GM19193 (cell line): ENCODE data around the gene DSCAM.

ENCODE experiments used
- POLR2A ChIP-seq: IDR thresholded peaks from 4 replicates; pipeline ENCODE4 v1.6.1; 2011; ENCODE audit not compliant: insufficient read depth, insufficient read length; ENCODE audit errors: extremely low read depth

DSCAM gene

GRCh38 chr21:40759061-40759460 is 87.9 kb downstream of the DSCAM start:
- TF ChIP-seq POLR2A, result no peak

- no peak for TF ChIP-seq POLR2A
Measured at GRCh38 chr21:40757366-40757765, 89.6 kb downstream of the DSCAM start.

- no peak for TF ChIP-seq POLR2A
Measured at GRCh38 chr21:40754466-40754865, 92.5 kb downstream of the DSCAM start.

- no peak for TF ChIP-seq POLR2A
Measured at GRCh38 chr21:40753756-40754155, 93.2 kb downstream of the DSCAM start.

- no peak for TF ChIP-seq POLR2A
Measured at GRCh38 chr21:40752125-40752524, 94.8 kb downstream of the DSCAM start.

- TF ChIP-seq POLR2A, result no peak
Measured at GRCh38 chr21:40751221-40751620, 95.7 kb downstream of the DSCAM start.

- no peak for TF ChIP-seq POLR2A
Measured at GRCh38 chr21:40736145-40736544, 110.8 kb downstream of the DSCAM start.

GRCh38 chr21:40733024-40733397 is 113.9 kb downstream of the DSCAM start:
- TF ChIP-seq POLR2A, result no peak

- no peak for TF ChIP-seq POLR2A
Measured at GRCh38 chr21:40732253-40733023, 114.5 kb downstream of the DSCAM start.

- no peak for TF ChIP-seq POLR2A
Measured at GRCh38 chr21:40731206-40731605, 115.8 kb downstream of the DSCAM start.

- no peak for TF ChIP-seq POLR2A
Measured at GRCh38 chr21:40730426-40730800, 116.5 kb downstream of the DSCAM start.

GRCh38 chr21:40729761-40730425 is 117.1 kb downstream of the DSCAM start:
- TF ChIP-seq POLR2A, result no peak

GRCh38 chr21:40723966-40724365 is 123.0 kb downstream of the DSCAM start:
- no peak for TF ChIP-seq POLR2A

- TF ChIP-seq POLR2A, result no peak
Measured at GRCh38 chr21:40723317-40723716, 123.6 kb downstream of the DSCAM start.

GRCh38 chr21:40719615-40720014 is 127.3 kb downstream of the DSCAM start:
- no peak for TF ChIP-seq POLR2A

- TF ChIP-seq POLR2A, result no peak
Measured at GRCh38 chr21:40717028-40717427, 129.9 kb downstream of the DSCAM start.
